Astrocyte (in vitro differentiated cells and primary cell): ENCODE results near the gene SOX3.

Source experiments
- CTCF ChIP-seq: IDR thresholded peaks from 2 replicates; pipeline ENCODE4 v1.5.1; 2011; ENCODE audit warnings: low read depth, mild to moderate bottlenecking, inconsistent platforms, low read length, moderate library complexity; ENCODE audit not compliant: insufficient read depth
- EZH2 ChIP-seq: IDR thresholded peaks from 2 replicates; pipeline ENCODE4 v1.6.1; 2012; ENCODE audit warnings: mild to moderate bottlenecking, low read length, inconsistent platforms; ENCODE audit not compliant: insufficient read depth

GRCh38 chrX:140500441-140500840 lies 4.4 kb downstream of the SOX3 start:
- TF ChIP-seq CTCF = no peak
- no peak for TF ChIP-seq EZH2
